Liver (tissue), 9 donors: ENCODE measurements around the gene KRT76. TPM values are rescaled to one million over a fixed set of nuclear protein-coding genes. Genes with fewer than 3 reads are reported as not detected.

Source experiments
- DNase-seq: peaks from one replicate; pipeline ENCODE4 v3.0.0-alpha.2; 2017; ENCODE audit warnings: low spot score
- H3K27ac ChIP-seq, 2 donors: one replicate each; pipeline ENCODE4 v1.7.0; 2013; ENCODE audit warnings: inconsistent platforms in 2 of 2, low read length in 2 of 2, control low read depth in 1 of 2, low read depth in 1 of 2, mild to moderate bottlenecking in 1 of 2
- H3K27me3 ChIP-seq, 4 donors: one replicate each; pipeline versions ENCODE4 v1.6.1 to v1.7.0; 2013; ENCODE audit warnings: low read length in 3 of 4, inconsistent platforms in 1 of 4, mild to moderate bottlenecking in 1 of 4, moderate library complexity in 1 of 4; ENCODE audit not compliant: control insufficient read depth in 4 of 4, insufficient read depth in 4 of 4
- H3K36me3 ChIP-seq, 4 donors: one replicate each; pipeline versions ENCODE4 v1.6.1 to v1.7.0; 2013; ENCODE audit warnings: low read length in 3 of 4, mild to moderate bottlenecking in 3 of 4, low read depth in 1 of 4, moderate library complexity in 1 of 4; ENCODE audit not compliant: control insufficient read depth in 4 of 4, insufficient read depth in 3 of 4
- H3K4me1 ChIP-seq, 4 donors: one replicate each; pipeline versions ENCODE4 v1.6.1 to v1.7.0; 2013; ENCODE audit warnings: low read length in 3 of 4, mild to moderate bottlenecking in 3 of 4, moderate library complexity in 1 of 4; ENCODE audit not compliant: control insufficient read depth in 4 of 4, insufficient read depth in 4 of 4
- H3K4me3 ChIP-seq, 3 donors: one replicate each; pipeline versions ENCODE4 v1.6.1 to v1.7.0; 2013; ENCODE audit warnings: low read length in 3 of 3, control low read depth in 1 of 3, low read depth in 1 of 3, mild to moderate bottlenecking in 1 of 3
- H3K9ac ChIP-seq, 2 donors: one replicate each; pipeline ENCODE4 v1.7.0; 2013; ENCODE audit warnings: low read length in 2 of 2, mild to moderate bottlenecking in 2 of 2, moderate library complexity in 2 of 2, control low read depth in 1 of 2, low read depth in 1 of 2
- H3K9me3 ChIP-seq, 4 donors: one replicate each; pipeline versions ENCODE4 v1.6.1 to v1.7.0; 2013; ENCODE audit warnings: low read length in 3 of 4; ENCODE audit not compliant: control insufficient read depth in 4 of 4
- ATF3 ChIP-seq: IDR thresholded peaks from 2 replicates; pipeline ENCODE4 v1.6.1; 2016; ENCODE audit warnings: antibody characterized with exemption
- FOXA1 ChIP-seq: IDR thresholded peaks from 2 replicates; pipeline ENCODE4 v1.6.1; 2016; ENCODE audit warnings: antibody characterized with exemption
- FOXA2 ChIP-seq: IDR thresholded peaks from 2 replicates; pipeline ENCODE4 v1.6.1; 2016; ENCODE audit warnings: antibody characterized with exemption
- GABPA ChIP-seq, 2 donors: IDR thresholded peaks in 1 of 2; conservative IDR thresholded peaks in 1 of 2; 2 replicates each; pipeline ENCODE4 v1.6.1; 2016; ENCODE audit warnings: antibody characterized with exemption in 2 of 2, mild to moderate bottlenecking in 1 of 2, moderate library complexity in 1 of 2
- HNF4A ChIP-seq, 2 donors: conservative IDR thresholded peaks; 2 replicates each; pipeline ENCODE4 v1.6.1; 2016; ENCODE audit warnings: antibody characterized with exemption in 2 of 2, mild to moderate bottlenecking in 2 of 2
- HNF4G ChIP-seq: IDR thresholded peaks from 2 replicates; pipeline ENCODE4 v1.6.1; 2016; ENCODE audit warnings: antibody characterized with exemption
- JUND ChIP-seq, 2 donors: IDR thresholded peaks; 2 replicates each; pipeline ENCODE4 v1.6.1; 2016; ENCODE audit warnings: antibody characterized with exemption in 2 of 2
- MAX ChIP-seq: IDR thresholded peaks from 2 replicates; pipeline ENCODE4 v1.6.1; 2016; ENCODE audit warnings: antibody characterized with exemption
- NR2F2 ChIP-seq: IDR thresholded peaks from 2 replicates; pipeline ENCODE4 v1.6.1; 2016; ENCODE audit warnings: antibody characterized with exemption
- RAD21 ChIP-seq, 2 donors: IDR thresholded peaks; 2 replicates each; pipeline ENCODE4 v1.6.1; 2016; ENCODE audit warnings: antibody characterized with exemption in 2 of 2, mild to moderate bottlenecking in 2 of 2
- REST ChIP-seq: IDR thresholded peaks from 2 replicates; pipeline ENCODE4 v1.6.1; 2016; ENCODE audit warnings: antibody characterized with exemption, mild to moderate bottlenecking
- RXRA ChIP-seq, 2 donors: IDR thresholded peaks; 2 replicates each; pipeline ENCODE4 v1.6.1; 2017 to 2018; ENCODE audit warnings: antibody characterized with exemption in 2 of 2, mild to moderate bottlenecking in 1 of 2
- SP1 ChIP-seq: IDR thresholded peaks from 2 replicates; pipeline ENCODE4 v1.6.1; 2018; ENCODE audit warnings: antibody characterized with exemption, mild to moderate bottlenecking
- TAF1 ChIP-seq: conservative IDR thresholded peaks from 2 replicates; pipeline ENCODE4 v1.6.1; 2016; ENCODE audit warnings: antibody characterized with exemption, mild to moderate bottlenecking
- ZBTB33 ChIP-seq: IDR thresholded peaks from 2 replicates; pipeline ENCODE4 v1.6.1; 2016; ENCODE audit warnings: antibody characterized with exemption
- WGBS: extraction: QIAGEN DNeasy Blood & Tissue Kit; methylation state at CpG from one replicate; pipeline ENCODE4 v1.1.7; 2013; 5-methylcytosine and 5-hydroxymethylcytosine counted together
- polyA plus RNA-seq, 2 donors: library from polyadenylated mRNA; stranded (reverse) in 1 of 2; unstranded in 1 of 2; fragments of 200-250 nt in 1 of 2; fragments of >200 nt in 1 of 2; fragmentation: Nextera tagmentation in 1 of 2; extraction: Ambion mirVana in 1 of 2; gene quantifications; one replicate each; pipeline versions ENCODE4 v1.2.1 to v1.2.3, GENCODE V29; 2013 to 2015
- total RNA-seq, 2 donors: library from RNA; depleted of rRNA; stranded (reverse); fragments of >200 nt; gene quantifications; one replicate each; pipeline ENCODE4 v1.2.3, GENCODE V29; 2014
- TF ChIP-seq, protein P1 (sequence below): fragments of 150-350 bp; IDR thresholded peaks from 2 replicates; pipeline ENCODE4 v1.5.1; 2017; ENCODE audit warnings: improper control_type of control experiment, low read depth, low read length; ENCODE audit not compliant: missing input control
- donor health status: healthy.
- donor health status: healthy.
- donor health status: healthy.
- donor health status: healthy.
- donor health status: healthy.

Gene KRT76
- total and polyA plus RNA-seq, 4 donors = not detected

DNA sequence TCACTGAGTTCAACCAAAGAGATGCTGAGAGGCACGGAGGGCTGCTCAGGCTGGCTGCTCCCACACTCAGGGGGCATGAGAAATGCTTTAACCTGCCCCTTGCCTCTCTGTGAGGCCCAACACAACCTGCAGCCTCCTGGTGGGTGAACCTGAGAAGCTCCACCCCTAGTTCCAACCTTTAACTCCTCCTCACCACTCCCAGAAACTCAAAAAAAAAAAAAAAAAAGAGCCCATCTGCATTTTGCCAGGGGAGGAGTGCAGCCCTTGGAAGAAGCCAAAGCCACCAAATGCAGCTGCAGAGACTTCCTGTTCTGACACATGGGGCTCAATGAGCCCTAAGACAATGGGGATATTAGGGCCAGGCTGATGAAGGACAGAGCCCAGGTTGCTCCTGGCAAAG, 27.9 kb upstream of the KRT76 start:
- Histone ChIP-seq H3K4me3 (no peak overlapping the region), H3K27me3 (peaks cover 0 to 3% (median under 1%) of the 10 kb centered on the region in 4 donors), H3K36me3 (no peaks in the 10 kb centered on the region), H3K9me3 (no peaks in the 10 kb centered on the region), H3K9ac (no peak overlapping the region), H3K4me1 (no peaks in the 10 kb centered on the region), H3K27ac (no peak overlapping the region)
- no peak for TF ChIP-seq FOXA2
- TF ChIP-seq RXRA (IDR thresholded peaks at IDR 0.05) = no peak
- TF ChIP-seq REST = no peak
- no peak for TF ChIP-seq GABPA (IDR thresholded peaks at IDR 0.05 in 1 of 2, conservative IDR thresholded peaks at IDR 0.05 in 1 of 2)
- no peak for TF ChIP-seq ZBTB33
- TF ChIP-seq RAD21 (IDR thresholded peaks at IDR 0.05) = no peak
- TF ChIP-seq FOXA1 = no peak
- no peak for TF ChIP-seq HNF4A (conservative IDR thresholded peaks at IDR 0.05)
- TF ChIP-seq SP1 = no peak
- TF ChIP-seq JUND (IDR thresholded peaks at IDR 0.05) = no peak
- TF ChIP-seq HNF4G = no peak
- TF ChIP-seq TAF1 = no peak
- TF ChIP-seq MAX = no peak
- TF ChIP-seq, protein P1, sequence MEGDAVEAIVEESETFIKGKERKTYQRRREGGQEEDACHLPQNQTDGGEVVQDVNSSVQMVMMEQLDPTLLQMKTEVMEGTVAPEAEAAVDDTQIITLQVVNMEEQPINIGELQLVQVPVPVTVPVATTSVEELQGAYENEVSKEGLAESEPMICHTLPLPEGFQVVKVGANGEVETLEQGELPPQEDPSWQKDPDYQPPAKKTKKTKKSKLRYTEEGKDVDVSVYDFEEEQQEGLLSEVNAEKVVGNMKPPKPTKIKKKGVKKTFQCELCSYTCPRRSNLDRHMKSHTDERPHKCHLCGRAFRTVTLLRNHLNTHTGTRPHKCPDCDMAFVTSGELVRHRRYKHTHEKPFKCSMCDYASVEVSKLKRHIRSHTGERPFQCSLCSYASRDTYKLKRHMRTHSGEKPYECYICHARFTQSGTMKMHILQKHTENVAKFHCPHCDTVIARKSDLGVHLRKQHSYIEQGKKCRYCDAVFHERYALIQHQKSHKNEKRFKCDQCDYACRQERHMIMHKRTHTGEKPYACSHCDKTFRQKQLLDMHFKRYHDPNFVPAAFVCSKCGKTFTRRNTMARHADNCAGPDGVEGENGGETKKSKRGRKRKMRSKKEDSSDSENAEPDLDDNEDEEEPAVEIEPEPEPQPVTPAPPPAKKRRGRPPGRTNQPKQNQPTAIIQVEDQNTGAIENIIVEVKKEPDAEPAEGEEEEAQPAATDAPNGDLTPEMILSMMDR = no peak
- TF ChIP-seq ATF3 = no peak
- no peak for DNase-seq
- WGBS = 41% methylated on average over 1 of the region's 1 CpG

DNA sequence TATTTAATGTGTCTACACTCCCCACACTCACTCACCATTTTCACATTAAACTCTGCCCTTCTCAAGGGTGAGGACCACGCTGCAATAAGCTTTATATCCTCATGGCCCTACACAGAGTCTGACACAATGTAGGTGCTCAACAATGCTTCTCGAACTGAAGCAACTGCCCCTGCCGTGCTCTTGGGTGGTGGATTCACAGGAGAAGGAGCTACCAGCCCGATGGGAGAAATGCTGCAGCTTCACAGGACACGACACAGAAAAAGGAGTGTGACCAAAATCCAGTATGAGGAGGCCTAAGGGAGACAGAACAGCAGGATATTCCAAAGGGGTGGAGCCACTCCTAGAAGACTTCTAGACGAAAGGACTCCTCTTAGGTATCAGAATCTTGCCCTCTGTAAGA, 25.3 kb upstream of the KRT76 start:
- no peak overlapping the region for H3K9ac ChIP-seq
- no peaks in the 10 kb centered on the region for H3K36me3 ChIP-seq
- no peaks in the 10 kb centered on the region for H3K27me3 ChIP-seq
- WGBS = 71% methylated on average over 6 of the region's 6 CpGs
- TF ChIP-seq SP1 (no peak), HNF4A (conservative IDR thresholded peaks at IDR 0.05) (no peak), FOXA2 (no peak), NR2F2 (no peak)
- no peaks in the 10 kb centered on the region for H3K4me1 ChIP-seq
- no peaks in the 10 kb centered on the region for H3K9me3 ChIP-seq
- DNase-seq = no peak
- H3K27ac ChIP-seq = no peak overlapping the region
- H3K4me3 ChIP-seq = no peak overlapping the region
